Measurements from ENCODE around the gene HRH2.

HRH2 gene

GRCh38 chr5:175746851-175747250 is 89.0 kb downstream of the HRH2 start:
- H3K4me3 ChIP-seq (replicated peaks; ENCODE audit: low read depth, low read length): no peak overlapping the region
- DNase-seq (ENCODE audit: extremely low read depth, low read depth): no peak
- no peak for TF ChIP-seq CTCF (IDR thresholded peaks at IDR 0.05; ENCODE audit: low read depth, low read length, missing control alignments)

GRCh38 chr5:175747539-175748060 is 89.7 kb downstream of the HRH2 start:
- no peak for TF ChIP-seq CTCF (IDR thresholded peaks at IDR 0.05; ENCODE audit: low read depth, low read length, missing control alignments)
- no peak overlapping the region for H3K4me3 ChIP-seq (replicated peaks; ENCODE audit: low read depth, low read length)
- no peak for DNase-seq (ENCODE audit: extremely low read depth, low read depth)

GRCh38 chr5:175748650-175749049 is 90.8 kb downstream of the HRH2 start:
- H3K4me3 ChIP-seq (replicated peaks; ENCODE audit: low read depth, low read length): no peak overlapping the region
- no peak for DNase-seq (ENCODE audit: extremely low read depth, low read depth)
- TF ChIP-seq CTCF (IDR thresholded peaks at IDR 0.05; ENCODE audit: low read depth, low read length, missing control alignments): no peak

GRCh38 chr5:175749591-175749990 is 91.7 kb downstream of the HRH2 start:
- DNase-seq (ENCODE audit: extremely low read depth, low read depth): no peak
- no peak for TF ChIP-seq CTCF (IDR thresholded peaks at IDR 0.05; ENCODE audit: low read depth, low read length, missing control alignments)
- H3K4me3 ChIP-seq (replicated peaks; ENCODE audit: low read depth, low read length): no peak overlapping the region

GRCh38 chr5:175750511-175750931 is 92.7 kb downstream of the HRH2 start:
- no peak for TF ChIP-seq CTCF (IDR thresholded peaks at IDR 0.05; ENCODE audit: low read depth, low read length, missing control alignments)
- no peak overlapping the region for H3K4me3 ChIP-seq (replicated peaks; ENCODE audit: low read depth, low read length)
- no peak for DNase-seq (ENCODE audit: extremely low read depth, low read depth)

- no peak for DNase-seq (ENCODE audit: extremely low read depth, low read depth)
- no peak overlapping the region for H3K4me3 ChIP-seq (replicated peaks; ENCODE audit: low read depth, low read length)
- no peak for TF ChIP-seq CTCF (IDR thresholded peaks at IDR 0.05; ENCODE audit: low read depth, low read length, missing control alignments)
Measured at GRCh38 chr5:175751369-175751768, 93.5 kb downstream of the HRH2 start.
